ENCODE measurements around the gene HLA-F.
A peak's percentile ranks its signal among the peaks of the same experiment; 100 is the strongest.

Gene HLA-F

DNA sequence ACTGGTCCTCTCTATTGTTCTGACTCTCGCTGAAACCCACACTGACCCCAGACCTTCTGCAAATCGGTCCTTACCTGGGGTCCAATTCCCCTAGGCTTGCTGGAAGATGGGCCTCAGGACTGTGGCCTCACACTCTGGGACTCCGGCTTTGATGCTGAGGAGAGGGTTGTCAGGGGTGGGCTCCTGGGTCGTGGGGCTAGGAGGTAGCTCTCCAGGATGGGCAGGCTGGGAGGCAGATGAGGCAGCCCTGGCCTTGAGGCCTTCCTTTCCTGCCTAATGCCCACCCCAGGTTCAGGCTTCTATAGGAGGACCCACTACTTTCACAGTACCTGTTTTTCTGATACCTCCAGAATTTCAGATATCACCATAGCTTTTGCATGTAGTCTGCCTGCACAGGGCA, 21.4 kb downstream of the HLA-F start:
- no peak for DNase-seq

DNA sequence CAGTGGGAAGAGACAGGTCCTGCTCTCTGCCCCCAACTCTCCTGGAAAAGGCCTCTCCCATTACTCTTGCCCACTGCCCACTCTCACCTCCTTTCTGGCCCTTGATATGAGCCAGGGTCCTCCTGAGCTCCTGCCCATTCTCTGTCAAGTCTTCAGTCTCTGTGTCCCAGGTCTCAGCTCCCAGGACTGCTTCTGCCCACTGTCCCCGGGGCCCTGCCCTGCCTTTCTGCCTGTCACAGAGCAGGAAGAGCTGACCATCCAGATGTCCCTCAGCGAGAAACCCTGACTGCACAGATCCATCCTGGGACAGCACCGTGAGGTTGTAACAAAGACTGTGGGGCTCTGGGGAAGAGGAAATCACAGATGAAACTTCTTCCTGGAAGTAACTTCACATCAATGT, 22.2 kb downstream of the HLA-F start:
- no peak for DNase-seq

DNA sequence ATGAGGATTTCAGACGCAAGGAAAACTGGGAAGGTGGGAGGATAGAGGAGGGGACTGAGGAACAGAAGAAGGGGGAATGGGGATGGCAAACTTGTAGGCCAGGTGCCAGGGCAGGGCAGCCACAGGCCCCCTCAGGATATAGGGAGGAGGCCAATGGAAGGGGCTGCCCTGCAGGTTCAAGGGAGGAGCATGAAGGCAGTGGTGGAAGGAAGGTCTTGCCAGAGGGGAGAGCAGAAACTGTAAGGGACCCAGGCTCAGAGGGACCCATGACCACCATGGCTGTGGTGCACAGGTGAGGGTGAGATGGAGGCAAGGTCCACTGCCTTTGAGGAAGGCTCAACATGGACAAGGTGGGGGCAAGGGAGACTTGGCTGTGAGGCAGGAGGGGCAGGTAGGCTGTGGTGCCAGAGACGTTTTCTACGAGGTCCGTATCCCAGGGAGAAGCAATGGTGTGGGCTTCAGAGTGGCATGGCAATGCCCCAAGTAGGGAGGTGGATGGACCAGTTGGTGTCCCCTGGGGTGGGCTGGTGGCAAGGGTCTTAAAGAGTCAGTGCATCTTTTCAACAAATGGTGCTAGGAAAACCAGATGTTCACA, 22.7 kb downstream of the HLA-F start:
- DNase-seq, result no peak

DNA sequence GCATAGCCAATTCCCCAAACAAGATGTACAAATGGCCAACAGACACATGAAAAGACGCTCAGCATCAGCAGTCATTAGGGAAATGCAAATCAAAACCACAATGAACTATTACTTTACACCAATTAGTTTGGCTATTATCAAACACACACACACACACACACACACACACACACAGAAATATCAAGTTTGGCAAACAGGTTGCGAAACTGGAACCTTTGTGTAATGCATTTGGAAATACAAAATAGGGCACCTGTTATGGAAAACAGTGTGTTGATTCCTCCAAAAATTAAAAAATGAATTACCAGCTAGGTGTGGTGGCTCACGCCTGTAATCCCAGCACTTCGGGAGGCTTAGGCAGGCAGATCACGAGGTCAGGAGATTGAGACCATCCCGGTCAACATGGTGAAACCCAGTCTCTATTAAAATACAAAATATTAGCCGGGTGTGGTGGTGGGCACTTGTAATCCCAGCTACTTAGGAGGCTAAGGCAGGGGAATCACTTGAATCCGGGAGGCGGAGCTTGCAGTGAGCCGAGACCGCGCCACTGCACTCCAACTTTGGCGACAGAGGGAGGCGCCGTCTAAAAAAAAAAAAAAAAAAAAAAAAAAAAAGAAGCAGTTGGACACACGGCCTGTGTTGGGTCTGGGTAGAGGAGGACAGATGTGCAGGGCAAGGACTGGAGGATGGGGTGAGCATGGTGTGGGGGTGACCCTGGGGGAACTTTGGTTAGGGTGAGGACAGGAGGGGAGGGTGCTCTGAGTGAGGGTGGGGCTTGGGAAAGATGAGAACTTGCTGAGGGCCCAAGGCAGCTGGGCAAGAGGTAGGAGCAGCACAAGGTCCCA, 23.8 kb downstream of the HLA-F start:
- no peak for DNase-seq

DNA sequence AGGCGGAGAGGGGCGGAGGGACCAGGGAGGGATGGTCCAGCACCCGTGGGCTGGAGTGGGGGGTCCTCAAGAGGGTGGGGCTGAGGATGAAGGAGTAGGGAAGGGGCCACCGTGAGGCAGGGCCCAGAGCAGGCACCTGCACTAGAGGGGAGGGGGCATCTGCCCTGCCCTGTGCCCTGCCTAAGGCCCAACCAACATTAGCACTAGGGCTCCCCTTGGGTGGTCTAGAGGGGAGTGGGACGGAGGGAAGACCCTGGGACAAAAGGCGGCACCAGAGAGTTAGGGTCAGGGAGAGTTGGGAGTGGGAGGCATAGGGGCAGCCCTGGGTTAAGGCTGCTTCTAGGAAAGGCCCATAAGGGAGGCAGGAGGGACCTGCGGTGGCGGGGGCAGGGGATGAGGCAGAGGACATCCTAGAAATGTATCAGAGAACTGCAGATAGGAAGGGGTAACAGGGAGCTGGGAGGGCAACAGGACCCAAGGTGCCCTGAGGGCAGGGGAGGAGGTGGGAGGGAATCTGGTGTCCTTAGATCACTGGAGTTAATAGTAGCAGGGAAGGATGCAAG, 24.5 kb downstream of the HLA-F start:
- DNase-seq, result no peak

DNA sequence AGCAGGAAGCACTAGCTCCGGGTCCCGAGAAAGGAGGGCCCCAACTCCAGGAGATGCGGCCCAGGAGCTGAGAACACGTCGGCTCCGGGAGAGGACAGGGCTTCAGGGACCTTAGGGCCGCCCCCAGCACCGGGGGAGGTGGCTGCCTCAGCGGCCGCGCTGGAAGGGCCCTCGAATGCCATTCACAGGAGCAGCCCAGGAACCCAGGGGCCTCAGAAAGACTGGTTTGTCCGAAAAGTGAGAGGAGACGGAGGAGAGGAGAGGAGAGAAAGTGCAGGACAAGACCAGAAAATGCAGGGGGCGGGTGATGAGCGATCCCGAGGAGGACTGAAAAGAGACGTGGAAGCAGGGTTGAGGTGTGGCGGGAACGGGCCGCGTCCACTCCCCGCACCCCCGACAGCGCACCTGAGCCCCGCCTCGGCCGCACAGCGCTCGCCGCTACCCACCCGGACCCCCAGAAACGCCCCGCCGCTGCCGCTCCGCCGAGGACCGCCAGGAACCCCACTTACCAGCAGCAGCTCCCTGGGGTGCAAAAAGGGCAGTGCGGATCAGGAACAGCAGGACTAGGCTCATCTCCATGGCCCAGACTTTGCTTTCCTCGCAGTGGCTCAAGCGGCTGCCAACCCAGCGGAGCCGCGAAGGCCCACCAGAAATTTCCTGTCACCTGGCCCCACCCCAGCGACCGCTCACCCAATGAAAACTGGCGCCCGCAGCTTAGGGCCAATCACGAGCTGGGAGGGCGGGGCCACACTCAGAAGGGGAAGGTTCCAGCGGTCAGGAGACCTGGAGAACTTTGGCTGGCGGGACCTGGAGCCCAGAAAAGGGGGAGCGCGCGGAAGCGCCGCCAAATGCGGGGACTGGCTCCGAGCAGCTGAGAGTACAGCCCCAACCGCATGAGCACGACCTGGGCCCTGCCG, 25.4 kb downstream of the HLA-F start:
- peak in 1 of 2 experiments; percentile 31 for DNase-seq

DNA sequence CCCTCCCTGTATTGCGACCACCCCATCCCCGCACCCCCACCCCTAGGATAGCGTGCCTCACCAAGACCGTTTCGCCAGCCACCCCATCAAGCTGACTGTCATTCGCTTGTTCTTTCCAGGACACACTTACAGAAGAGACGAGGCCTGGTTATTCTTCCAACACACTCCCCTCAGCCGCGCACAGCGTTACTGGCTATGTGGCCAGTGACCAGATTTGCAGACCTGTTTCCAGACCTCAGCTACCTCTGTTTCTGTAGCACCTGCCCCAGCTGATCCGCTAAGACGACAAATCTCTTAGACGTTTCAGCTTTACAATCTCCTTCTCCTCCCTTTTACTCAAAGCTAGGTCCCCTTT, 26.1 kb downstream of the HLA-F start:
- no peak for DNase-seq

DNA sequence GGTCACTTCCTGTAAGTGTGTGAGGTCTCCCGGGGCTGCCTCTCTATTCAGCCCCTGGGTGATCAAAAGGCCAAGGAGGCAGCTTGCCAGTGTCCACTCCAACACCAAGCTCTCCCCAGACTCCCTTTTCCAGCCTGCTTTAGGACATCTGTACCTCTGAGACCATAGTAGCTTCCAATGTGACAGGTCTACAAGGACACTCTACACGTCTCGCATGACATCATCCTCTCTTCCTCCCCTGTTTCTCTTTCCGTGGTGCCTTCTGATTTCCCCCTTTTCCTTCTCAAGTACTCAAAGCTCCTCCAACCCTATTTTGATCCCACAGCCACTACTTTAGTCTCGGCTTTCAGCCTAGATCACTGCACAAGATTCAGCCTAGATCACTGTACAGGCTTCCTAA, 26.4 kb downstream of the HLA-F start:
- DNase-seq, result no peak

DNA sequence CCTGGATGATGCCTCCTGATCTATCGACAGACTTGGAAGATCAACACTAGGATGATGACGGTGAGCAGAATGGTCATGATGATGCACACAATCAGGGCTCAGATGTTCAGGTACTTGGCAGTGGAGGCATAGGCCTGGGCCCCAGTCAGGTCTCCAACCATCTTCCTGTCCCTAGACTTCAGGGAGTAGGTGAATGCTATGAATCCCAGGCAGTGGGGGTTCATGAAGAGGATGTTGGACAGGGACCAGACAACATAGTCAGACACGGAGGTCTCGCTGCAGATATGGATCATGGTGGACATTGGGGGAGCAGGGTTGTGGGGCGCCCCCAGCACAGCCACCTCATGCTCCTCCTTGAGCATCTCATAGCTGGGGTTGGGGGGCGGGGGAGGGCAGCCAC, 27.5 kb downstream of the HLA-F start:
- DNase-seq, result no peak

DNA sequence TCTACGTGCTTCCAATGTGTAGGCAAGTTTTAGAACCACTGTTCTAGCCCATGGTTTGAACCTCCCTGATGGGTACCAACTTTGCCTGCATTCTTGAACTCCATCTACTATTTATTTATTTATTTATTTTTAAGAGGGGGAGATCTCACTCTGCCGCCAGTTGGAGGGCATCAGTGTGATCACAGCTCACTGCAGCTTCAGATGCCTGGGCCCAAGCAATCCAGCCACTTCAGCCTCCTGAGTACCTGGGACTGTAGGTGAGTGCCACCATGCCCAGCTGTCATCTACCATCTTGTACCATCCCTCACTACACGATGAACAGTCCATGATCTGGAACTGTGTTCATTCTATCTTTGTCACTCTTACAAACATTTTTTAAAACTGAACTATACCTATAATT, 28.2 kb downstream of the HLA-F start:
- DNase-seq, result no peak

DNA sequence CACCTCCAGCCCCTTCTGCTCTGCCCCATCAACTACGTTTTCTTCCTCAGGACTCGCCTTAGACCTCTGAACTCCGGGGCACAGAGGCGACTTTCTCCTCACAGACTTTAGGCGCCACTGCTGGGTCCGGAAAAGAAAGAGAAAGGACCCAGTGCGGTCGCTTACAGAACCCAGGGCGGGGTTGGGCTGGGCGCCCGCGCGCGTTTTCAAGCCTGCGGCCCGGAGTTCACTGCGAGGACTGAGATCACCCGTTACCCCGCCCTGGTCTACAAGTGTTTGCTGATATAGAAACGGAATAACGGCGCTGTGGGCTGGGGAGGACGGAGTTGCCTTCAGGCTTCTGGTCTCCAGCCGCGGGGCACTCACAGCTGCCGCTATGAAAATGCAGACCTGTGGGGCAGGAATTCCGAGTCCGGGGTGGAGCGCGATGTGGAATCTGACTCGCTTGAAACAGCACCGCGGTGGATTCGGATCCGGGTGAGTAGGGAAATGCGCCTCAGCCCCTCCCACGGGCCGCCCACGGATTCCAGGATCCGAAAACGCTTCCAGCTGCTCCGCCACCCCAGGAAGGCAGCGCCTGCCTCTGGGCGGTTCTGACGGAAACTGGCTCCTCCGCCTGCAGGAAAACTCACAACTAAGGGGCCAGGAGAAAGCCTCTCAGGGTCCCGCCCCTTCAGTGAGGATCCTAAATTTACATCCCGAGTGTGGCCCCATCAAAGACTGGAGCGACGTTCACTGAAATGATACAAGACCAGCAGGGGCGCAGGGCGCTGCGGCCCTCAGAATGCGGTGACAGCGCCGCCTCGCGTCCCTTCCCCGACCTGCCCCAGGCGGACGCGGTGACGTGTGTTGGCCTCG, 29.4 kb downstream of the HLA-F start:
- peak in 1 of 2 experiments; percentile 31 for DNase-seq

DNA sequence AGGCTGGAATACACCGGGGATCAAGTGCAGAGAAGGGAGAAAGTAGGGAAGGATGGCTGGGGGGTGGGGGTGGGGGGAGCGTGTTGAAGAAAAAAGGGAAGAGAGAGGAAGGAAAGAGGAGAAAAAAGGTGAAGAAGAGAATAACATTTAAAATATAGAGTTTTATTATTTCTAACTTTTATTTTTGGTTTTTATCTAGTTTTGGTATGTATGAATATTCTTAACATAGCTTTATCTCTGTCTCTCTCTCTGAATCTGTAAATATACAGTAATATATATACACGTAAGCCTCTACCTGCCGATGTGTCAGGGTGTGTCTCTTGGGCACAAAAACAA, 30.0 kb downstream of the HLA-F start:
- no peak for DNase-seq

DNA sequence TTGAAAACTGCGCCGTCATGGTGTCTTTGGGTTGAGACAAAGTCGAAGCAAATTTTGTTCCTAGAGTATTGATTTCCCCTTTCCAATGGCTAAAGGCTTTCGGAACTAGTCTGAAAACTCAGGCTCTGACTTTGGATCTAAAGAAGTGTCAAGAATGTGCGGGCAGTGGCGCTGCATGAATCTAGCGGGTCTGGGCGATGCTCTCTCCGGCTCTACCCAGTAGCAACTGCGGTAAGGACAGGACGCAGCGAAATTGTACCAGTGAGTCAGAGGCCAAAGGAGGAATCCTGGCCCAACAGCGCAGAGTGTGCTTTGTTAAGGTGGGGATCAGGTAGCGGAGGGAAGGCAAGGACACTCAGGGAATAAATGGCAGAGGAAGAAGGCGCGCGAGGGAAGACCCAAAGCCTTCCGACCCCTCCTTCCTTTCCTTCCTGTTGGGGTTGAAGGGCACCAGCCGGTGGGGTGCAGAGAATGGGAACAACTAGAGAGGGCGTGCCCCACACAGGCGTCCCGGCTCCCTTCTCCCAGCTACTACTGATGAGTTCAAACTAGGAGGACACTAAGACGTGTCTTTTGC, 32.1 kb downstream of the HLA-F start:
- DNase-seq, result no peak

DNA sequence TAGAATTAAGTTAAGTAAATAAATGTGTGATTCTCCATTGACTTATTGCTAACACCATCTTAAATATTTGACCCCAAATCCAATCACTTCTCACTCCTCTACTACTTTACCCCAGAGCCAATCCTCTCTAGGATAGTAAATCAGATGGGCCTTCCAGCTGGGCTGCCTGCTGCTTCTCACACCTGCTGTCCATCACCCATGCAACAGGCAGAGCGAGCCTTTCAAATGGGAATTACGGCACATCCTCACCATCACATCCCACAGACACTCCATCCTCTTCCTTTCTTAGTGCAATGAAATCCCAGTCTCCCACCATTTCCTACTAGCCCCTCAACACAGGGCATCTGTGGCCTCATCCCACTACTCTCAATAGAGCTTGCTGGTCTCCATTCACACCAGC, 34.0 kb downstream of the HLA-F start:
- DNase-seq, result no peak

DNA sequence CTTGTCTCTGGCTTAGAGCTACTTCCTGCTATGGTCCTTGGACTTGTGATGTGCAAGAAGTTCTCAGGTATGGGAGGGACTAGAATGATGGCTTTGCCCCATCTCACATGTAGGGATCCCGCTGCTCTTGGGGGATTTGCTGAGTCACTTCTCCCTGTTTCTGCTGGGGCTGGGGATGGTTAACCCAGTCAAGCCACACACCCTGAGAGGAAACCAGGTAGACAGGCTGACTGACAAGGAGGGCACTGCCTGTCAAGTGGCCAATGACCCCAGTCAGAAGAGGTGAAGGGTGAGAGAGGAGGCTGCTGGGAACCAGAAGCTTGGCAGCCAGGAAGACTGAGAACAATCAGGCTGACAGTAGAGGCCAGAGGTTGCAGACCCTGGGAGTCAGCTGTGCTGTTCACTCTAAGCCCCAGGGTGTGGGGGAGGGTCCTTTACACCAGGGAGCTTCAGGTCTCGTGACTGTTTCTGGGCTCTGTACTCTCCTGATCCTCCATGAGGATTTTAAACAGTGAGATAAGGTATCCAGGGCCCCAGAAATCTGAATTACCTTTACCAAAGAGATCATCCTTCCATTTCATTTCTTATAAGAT, 34.6 kb downstream of the HLA-F start:
- DNase-seq, result no peak

DNA sequence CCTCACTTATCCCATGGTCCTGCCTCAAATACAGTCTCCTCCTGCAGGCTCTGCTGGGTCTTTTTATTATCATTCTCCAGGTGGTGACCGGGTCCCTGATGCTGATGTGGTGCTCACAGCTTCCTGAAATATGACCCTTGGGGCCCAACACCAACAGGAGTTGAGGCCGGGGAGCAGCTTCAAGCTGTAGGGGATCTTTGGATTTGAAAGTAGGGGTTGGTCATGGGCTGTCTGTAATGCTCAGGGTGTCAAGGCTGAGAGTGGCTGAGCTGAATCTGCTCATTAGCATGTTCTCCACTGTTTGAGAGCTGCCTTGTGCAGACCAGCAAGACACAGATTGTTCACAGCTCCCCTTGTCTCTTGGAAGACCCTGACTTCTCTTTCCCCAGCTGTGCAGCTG, 35.5 kb downstream of the HLA-F start:
- DNase-seq, result no peak

DNA sequence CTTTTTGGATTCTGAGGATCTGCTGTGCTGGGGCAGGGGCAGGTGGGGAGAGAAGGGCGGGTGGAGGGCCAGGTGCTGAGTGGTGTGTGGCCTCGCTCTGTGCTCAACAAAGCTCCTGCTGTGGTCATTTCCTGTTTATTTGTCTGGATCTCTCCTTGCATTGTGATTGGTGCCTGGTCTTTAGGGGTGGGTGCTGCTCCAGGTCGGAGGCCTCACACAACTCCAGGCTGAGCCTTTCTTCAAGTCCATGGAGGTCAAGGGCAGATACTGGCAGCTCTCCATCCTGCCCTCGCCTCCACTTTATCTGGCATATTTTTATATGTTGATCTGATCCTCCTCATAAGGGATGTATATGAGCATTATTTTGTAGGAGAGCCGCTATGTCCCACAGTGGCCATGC, 36.2 kb downstream of the HLA-F start:
- no peak for DNase-seq

DNA sequence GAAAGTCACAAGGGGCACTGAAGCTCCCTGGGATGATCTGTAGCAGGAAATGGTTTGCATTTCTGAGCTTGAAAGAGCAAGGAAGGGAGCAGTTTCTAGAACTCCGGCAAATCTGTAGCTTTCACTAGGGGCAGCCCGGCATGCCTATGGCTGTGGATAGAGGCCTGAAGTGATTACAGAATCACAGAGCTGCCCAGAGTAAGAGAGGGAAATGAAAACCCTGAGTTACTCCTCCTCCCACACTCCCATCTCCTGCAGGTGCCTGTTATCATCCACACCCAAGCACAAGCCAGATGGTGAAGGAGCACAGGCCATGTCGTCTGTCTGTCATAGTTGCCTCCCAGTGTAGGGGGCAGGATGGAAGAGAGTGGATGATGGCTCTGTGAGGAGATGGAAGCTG, 37.1 kb downstream of the HLA-F start:
- no peak for DNase-seq

DNA sequence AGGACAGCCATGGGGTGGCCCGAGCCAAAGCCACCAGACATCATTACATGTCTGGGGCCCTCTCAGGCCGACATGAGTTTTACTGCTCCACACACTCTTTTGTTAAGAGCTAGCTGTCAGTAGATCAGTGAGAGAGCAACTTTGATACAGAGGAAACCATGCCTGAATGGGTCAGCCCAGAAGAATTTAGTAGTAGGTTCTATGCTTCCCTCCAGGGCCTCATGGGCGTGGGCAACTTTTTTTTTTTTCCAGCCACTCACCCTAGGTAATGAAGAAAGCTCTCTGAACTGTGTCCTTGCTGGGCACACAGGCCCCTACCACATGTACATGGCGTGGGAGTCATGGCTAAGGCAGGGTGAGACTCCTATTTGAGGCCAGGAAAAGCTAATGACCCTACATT, 38.8 kb downstream of the HLA-F start:
- no peak for DNase-seq

DNA sequence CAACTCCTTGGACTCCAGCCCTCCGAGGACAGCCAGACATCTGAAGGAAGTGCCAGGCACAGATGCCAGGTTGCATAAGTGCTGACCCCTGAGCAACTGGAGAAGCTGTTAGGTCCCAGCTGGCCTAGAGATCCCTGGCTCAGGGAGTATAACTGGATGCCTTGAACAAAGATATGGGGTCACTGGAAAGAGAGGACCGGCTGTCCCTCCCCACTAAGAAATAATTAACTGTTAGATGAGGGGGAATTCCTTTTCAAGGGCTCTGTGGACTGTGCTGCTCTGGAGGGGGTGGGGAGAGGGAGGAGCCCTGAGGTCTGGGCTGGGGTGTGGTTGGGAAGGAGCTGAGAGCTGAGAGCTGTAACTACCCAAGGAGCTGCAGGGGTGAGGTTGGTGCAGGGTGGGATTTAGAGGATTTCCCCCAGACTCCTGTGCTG, 39.6 kb downstream of the HLA-F start:
- DNase-seq, result no peak

DNA sequence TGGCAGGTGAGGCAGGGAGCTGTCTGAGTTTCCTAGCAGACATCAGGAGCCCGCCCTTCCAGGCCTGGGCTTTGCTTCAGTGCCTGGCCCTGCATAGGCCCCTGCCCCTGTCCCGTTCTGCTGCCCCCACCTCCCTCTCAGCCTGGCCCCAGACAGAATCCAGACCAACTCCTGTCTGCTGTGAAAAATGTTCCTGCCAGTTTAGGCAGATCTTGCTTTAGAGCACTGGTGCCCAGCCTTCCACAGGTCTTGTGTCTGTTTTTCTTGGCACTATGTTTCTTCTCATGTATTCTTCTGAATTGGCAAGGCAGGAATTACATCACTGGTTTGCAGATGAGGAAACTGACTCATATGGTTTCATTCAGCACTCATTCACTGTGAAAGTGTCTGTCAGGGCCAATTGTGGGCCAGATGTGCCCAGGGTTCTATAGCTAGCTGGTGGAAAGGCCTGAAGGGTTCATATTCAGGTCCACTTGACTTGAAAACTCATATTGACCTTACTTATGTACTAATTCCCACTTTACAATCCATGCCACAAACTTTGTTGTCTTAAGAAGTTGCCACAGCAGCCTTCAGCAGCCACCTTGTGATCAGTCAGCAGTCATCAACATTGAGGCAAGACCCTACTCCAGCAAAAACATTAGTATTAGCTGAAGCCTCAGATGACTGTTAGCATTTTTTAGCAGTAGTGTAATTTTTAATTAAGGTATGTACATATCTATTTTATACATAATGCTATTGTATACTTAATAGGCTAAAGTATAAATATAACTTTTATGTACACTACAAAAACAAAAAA, 40.5 kb downstream of the HLA-F start:
- DNase-seq, result no peak
